CD4-positive, alpha-beta T cell (primary cell): ENCODE measurements around the gene ARHGEF3. TPM values are rescaled to one million over a fixed set of nuclear protein-coding genes. Genes with fewer than 3 reads are reported as not detected.

Source experiments
- ATAC-seq: fragments of 200-7000 bp; cut with Tn5 transposase; one replicate; pipeline ENCODE4 v1.10.0; 2022; ENCODE audit warnings: mild to moderate bottlenecking; ENCODE audit not compliant: poor library complexity
- CTCF ChIA-PET: fragments of 350-600 bp; sonication (Branson Sonifier 250); formaldehyde crosslinking; loops from one replicate; lab custom pipeline; 2021; ENCODE audit warnings: antibody characterized with exemption, inconsistent platforms; lab: Charles Lee
- POLR2A ChIA-PET: fragments of 350-600 bp; sonication (Branson Sonifier 250); formaldehyde crosslinking; loops from one replicate; lab custom pipeline; 2021; ENCODE audit warnings: antibody characterized with exemption, inconsistent platforms; lab: Charles Lee
- DNase-seq, 14 experiments: peaks; one replicate each; pipeline ENCODE4 v3.0.0-alpha.2; 2013 to 2020; ENCODE audit warnings: mixed read lengths in 2 of 14
- H3K27ac ChIP-seq, 2 donors: one replicate each; pipeline versions ENCODE4 v1.5.1 to v1.7.0; 2013; ENCODE audit warnings: low read length in 2 of 2, low read depth in 1 of 2, mild to moderate bottlenecking in 1 of 2
- H3K27me3 ChIP-seq, 2 experiments: 1 replicate in 1 of 2; 2 replicates in 1 of 2; pipeline versions ENCODE4 v1.6.1 to v1.7.0; 2013; ENCODE audit warnings: low read length in 2 of 2, control low read depth in 1 of 2, mild to moderate bottlenecking in 1 of 2, moderate library complexity in 1 of 2; ENCODE audit not compliant: insufficient read depth in 2 of 2, control insufficient read depth in 1 of 2
- H3K36me3 ChIP-seq: one replicate; pipeline ENCODE4 v1.6.1; 2013; ENCODE audit warnings: low read length, control low read depth; ENCODE audit not compliant: insufficient read depth
- H3K4me1 ChIP-seq: one replicate; pipeline ENCODE4 v1.6.1; 2013; ENCODE audit warnings: low read length, control low read depth; ENCODE audit not compliant: insufficient read depth
- H3K4me3 ChIP-seq: one replicate; pipeline ENCODE4 v1.5.1; 2013; ENCODE audit warnings: mild to moderate bottlenecking, low read length, moderate library complexity
- H3K9me3 ChIP-seq, 2 experiments: 1 replicate in 1 of 2; 2 replicates in 1 of 2; pipeline versions ENCODE4 v1.6.1 to v1.7.0; 2013; ENCODE audit warnings: low read length in 2 of 2, mild to moderate bottlenecking in 2 of 2, control low read depth in 1 of 2, moderate library complexity in 1 of 2; ENCODE audit not compliant: control insufficient read depth in 1 of 2, insufficient read depth in 1 of 2
- H3K27ac Mint-ChIP-seq: one replicate; pipeline ENCODE4 v1.8.0; 2020; ENCODE audit warnings: mixed read lengths
- H3K27me3 Mint-ChIP-seq: one replicate; pipeline ENCODE4 v1.8.0; 2021; ENCODE audit warnings: mixed read lengths
- H3K36me3 Mint-ChIP-seq: one replicate; pipeline ENCODE4 v1.8.0; 2021; ENCODE audit warnings: low read depth, mixed read lengths
- H3K4me1 Mint-ChIP-seq: one replicate; pipeline ENCODE4 v1.8.0; 2021; ENCODE audit warnings: low read depth, mixed read lengths
- H3K4me3 Mint-ChIP-seq: one replicate; pipeline ENCODE4 v1.8.0; 2020; ENCODE audit warnings: mild to moderate bottlenecking, mixed read lengths
- H3K9me3 Mint-ChIP-seq: one replicate; pipeline ENCODE4 v1.8.0; 2020; ENCODE audit warnings: mixed read lengths
- intact Hi-C, 2 experiments: fragments of 100-400 bp; cut with DNase I in 1 of 2; cut with micrococcal nuclease in 1 of 2; formaldehyde crosslinking; loops; one replicate each; pipeline versions ENCODE4 v1.15.1 to v1.9.0; 2023 to 2025; cut with DNase I, micrococcal nuclease
- total RNA-seq, 174 experiments: library from RNA in 2 of 174; stranded (reverse) in 2 of 174; gene quantifications; one replicate each; pipeline ENCODE4 v1.2.3 and lab custom pipeline; 2021 to 2026
- TF ChIP-seq, protein P1 (sequence below): fragments of 200-600 bp; IDR thresholded peaks from one replicate; pipeline ENCODE4 v1.8.0; 2022; ENCODE audit warnings: antibody characterized with exemption, mild to moderate bottlenecking

The ARHGEF3 gene
- total RNA-seq, 2 experiments from 2014 or later = 46.4 to 46.6 TPM

DNA sequence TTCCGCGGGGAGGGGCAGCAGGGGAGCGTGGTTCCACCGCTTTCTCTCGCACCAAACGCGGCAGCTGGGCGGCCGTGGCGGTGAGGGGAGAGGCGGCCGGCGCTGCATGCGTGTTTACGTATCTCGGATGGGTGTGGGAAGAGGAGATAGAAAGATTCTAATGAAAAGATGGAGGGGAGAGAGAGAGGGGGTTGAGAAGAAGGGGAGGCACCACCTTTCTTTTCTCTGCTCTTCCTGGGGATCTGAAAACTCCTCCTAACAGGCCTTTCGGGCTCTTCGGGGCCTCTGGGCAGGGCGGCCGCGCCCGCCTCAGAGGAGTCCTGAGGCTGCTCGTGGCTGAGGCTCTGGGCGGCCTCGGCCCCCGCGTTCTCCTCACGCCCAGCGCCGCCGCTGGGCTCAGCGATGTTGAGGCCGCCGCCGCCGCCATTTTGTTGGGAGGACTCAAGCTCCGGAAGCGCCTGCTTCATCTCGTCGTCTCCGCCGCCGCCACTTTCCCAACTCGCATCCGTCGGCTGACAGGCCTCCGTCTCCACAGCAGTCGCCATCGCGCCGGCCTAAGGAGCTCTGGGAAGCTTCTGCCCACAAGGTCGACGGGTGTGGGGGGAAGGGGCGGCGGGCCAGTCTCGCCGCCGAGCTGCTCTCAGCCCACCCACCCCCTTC lies 119.2 kb downstream of the ARHGEF3 start:
- CTCF ChIA-PET = interaction anchor here (1.1 to 1.4 kb wide), 2 partner anchors 20 to 50 kb away, joined by 4 read pairs; no protein-coding TSS in a partner anchor

DNA sequence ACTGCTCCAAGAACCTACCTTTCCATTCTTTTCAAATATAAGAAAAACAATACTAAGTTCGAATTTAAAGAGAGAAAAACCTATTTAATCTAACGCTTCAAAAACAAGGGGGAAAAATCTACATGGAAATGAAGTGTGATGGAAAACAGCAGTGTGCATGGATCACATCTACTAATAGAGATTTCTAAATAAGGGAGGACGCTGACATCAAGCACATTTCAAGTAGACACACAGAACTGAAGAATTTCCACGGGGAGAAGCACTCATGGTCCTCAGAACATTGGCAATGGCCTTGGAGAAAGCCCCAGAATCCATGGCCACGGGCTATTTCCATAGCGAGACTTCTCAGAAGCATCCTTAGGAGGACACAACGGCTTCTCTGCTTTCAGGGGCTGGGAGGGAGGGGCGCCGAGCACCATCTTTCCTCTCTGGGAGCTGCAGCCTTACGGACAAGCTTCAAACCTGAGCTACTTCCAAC lies 119.7 kb downstream of the ARHGEF3 start:
- no peak for ATAC-seq
- Histone ChIP-seq H3K4me3 (peak overlapping the region; percentile 79), H3K36me3 (peaks cover 3% of the 10 kb centered on the region), H3K4me1 (peaks cover 20% of the 10 kb centered on the region), H3K27ac (peak overlapping the region; percentile 98 to 99), H3K9me3 (peaks cover 0 to 6% of the 10 kb centered on the region in 2 experiments), H3K27me3 (no peaks in the 10 kb centered on the region)
- ChIA-PET POLR2A (interaction anchor here (0.6 to 3.8 kb wide), 36 partner anchors 9 to 915 kb away, joined by 3 to 102 read pairs (median 5); partner anchors contain the start of genes APPL1, ARF4, ARHGEF3 and CCDC66), CTCF (no interaction called here)
- Mint-ChIP-seq H3K27ac (peak overlapping the region; percentile 99), H3K36me3 (peaks cover 56% of the 10 kb centered on the region), H3K4me1 (peaks cover 49% of the 10 kb centered on the region), H3K27me3 (no peaks in the 10 kb centered on the region), H3K9me3 (no peaks in the 10 kb centered on the region), H3K4me3 (peak overlapping the region; percentile 95)
- no peak for DNase-seq
- intact Hi-C loops = loop anchor here (2.0 to 10.0 kb wide), 5 partner anchors 119 to 1813 kb away; partner anchors contain the start of genes APPL1 (in 1 of the 2), ARHGEF3 (in 1 of the 2), CCDC66 (in 1 of the 2) and KCTD6 (in 1 of the 2)
- TF ChIP-seq, protein P1, sequence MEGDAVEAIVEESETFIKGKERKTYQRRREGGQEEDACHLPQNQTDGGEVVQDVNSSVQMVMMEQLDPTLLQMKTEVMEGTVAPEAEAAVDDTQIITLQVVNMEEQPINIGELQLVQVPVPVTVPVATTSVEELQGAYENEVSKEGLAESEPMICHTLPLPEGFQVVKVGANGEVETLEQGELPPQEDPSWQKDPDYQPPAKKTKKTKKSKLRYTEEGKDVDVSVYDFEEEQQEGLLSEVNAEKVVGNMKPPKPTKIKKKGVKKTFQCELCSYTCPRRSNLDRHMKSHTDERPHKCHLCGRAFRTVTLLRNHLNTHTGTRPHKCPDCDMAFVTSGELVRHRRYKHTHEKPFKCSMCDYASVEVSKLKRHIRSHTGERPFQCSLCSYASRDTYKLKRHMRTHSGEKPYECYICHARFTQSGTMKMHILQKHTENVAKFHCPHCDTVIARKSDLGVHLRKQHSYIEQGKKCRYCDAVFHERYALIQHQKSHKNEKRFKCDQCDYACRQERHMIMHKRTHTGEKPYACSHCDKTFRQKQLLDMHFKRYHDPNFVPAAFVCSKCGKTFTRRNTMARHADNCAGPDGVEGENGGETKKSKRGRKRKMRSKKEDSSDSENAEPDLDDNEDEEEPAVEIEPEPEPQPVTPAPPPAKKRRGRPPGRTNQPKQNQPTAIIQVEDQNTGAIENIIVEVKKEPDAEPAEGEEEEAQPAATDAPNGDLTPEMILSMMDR = no peak

More for the DNA sequence above, 119.2 kb downstream of the ARHGEF3 start:
- DNase-seq = peak; percentile 65 to 91 (median 74)
- Mint-ChIP-seq H3K4me1 (peaks cover 44% of the 10 kb centered on the region), H3K27ac (peak overlapping the region; percentile 99), H3K4me3 (peak overlapping the region; percentile 95), H3K9me3 (no peaks in the 10 kb centered on the region), H3K36me3 (peaks cover 50% of the 10 kb centered on the region), H3K27me3 (no peaks in the 10 kb centered on the region)
- POLR2A ChIA-PET = interaction anchor here (0.6 to 3.8 kb wide), 38 partner anchors 9 to 1074 kb away, joined by 3 to 102 read pairs (median 5); partner anchors contain the start of genes APPL1, ARF4, ARHGEF3 and CCDC66
- Histone ChIP-seq H3K9me3 (peaks cover 0 to 6% of the 10 kb centered on the region in 2 experiments), H3K4me1 (peaks cover 20% of the 10 kb centered on the region), H3K27me3 (no peaks in the 10 kb centered on the region), H3K27ac (peak overlapping the region; percentile 98 to 99), H3K36me3 (peaks cover 3% of the 10 kb centered on the region), H3K4me3 (peak overlapping the region; percentile 79)
- ATAC-seq = peak; percentile 69
- intact Hi-C loops = loop anchor here (1.0 to 10.0 kb wide), 6 partner anchors 118 to 1812 kb away; partner anchors contain the start of genes CCDC66 (in 2 of the 2), APPL1 (in 1 of the 2), ARHGEF3 (in 1 of the 2) and KCTD6 (in 1 of the 2)
- TF ChIP-seq, protein P1 = no peak

DNA sequence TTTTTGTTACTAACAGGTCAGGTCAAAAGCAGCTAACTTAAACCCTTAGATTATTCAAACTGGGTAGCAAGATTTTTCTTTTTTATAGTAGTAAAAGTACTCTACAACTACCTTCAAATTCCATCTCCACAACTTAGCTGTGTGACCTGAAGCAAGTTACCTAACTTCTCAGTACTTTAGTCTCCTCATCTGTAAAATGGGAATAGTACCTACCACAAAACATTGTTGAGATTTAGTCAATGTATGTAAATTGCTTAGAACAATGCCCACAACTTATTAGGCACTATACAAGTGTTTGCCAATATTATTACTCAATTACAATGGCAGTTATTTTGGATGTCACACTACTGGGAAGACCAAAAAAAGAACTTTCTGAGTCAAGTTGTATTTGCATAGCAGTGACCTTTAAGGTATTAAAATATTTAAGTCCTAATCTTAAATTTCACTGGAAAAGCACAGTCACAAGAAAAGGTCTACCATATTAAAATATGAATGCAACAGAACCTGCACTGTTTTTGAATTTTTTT lies 121.6 kb downstream of the ARHGEF3 start:
- H3K27ac ChIP-seq = no peak overlapping the region
- Mint-ChIP-seq H3K27ac (peak overlapping the region; percentile 39), H3K4me3 (peak overlapping the region; percentile 27), H3K4me1 (peaks cover 57% of the 10 kb centered on the region), H3K9me3 (no peaks in the 10 kb centered on the region), H3K27me3 (no peaks in the 10 kb centered on the region), H3K36me3 (peaks cover 74% of the 10 kb centered on the region)
- CTCF ChIA-PET = no interaction called here
- peaks cover 7% of the 10 kb centered on the region for H3K36me3 ChIP-seq
- POLR2A ChIA-PET = interaction anchor here (1.2 kb wide), 1 partner anchor 123 kb away, joined by 6 read pairs; the partner anchor contains the start of gene CCDC66
- H3K4me1 ChIP-seq = peaks cover 22% of the 10 kb centered on the region
- peaks cover 0 to 6% of the 10 kb centered on the region in 2 experiments for H3K9me3 ChIP-seq
- no peaks in the 10 kb centered on the region for H3K27me3 ChIP-seq
- ATAC-seq (no peak), DNase-seq (no peak)
- intact Hi-C loops = loop anchor here (5.0 to 10.0 kb wide), 4 partner anchors 123 to 1815 kb away; partner anchors contain the start of genes APPL1 (in 1 of the 2), CCDC66 (in 1 of the 2) and KCTD6 (in 1 of the 2)
- TF ChIP-seq, protein P1 = no peak
- H3K4me3 ChIP-seq = no peak overlapping the region
